ENCODE measurements around the gene SEL1L3. TPM values are rescaled to one million over a fixed set of nuclear protein-coding genes. Genes with fewer than 3 reads are reported as not detected.
A peak's percentile ranks its signal among the peaks of the same experiment; 100 is the strongest.

Gene SEL1L3
- total RNA-seq, 1 donor from 2014 or later = 24.9 TPM

DNA sequence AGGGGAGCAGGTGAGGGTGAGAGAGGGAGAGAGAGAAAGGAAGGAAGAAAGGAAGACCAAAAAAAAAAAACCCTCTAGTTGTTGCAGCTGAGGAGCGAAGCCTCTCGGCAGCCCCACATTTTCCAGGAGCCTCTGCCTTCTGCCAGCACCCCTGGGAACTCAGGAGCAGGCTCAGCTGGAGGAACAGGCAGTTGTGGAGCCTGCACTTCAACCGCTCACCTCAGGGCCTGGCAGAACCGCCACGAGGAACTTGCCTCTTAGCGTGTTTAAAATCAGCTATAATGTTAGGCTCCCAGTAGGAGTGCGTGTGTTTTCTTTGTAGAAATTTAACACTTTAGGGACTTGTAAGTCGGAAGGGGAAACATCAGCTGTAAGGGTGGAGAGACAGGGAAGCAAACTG, 65.7 kb downstream of the SEL1L3 start:
- H3K4me1 Mint-ChIP-seq (ENCODE audit: low read depth, unreplicated experiment) = peaks cover 14% of the 10 kb centered on the region
- peaks cover 29% of the 10 kb centered on the region for H3K36me3 Mint-ChIP-seq (ENCODE audit: low read depth, unreplicated experiment)
- Histone ChIP-seq H3K4me1 (ENCODE audit: insufficient read depth, low read length) (peaks cover 14% of the 10 kb centered on the region), H2AFZ (ENCODE audit: low read depth, low read length) (no peak overlapping the region), H3K9me3 (ENCODE audit: insufficient read depth, low read depth, low read length) (no peaks in the 10 kb centered on the region), H3K4me2 (ENCODE audit: low read length) (no peak overlapping the region), H3K9ac (ENCODE audit: low read length) (no peak overlapping the region), H3K27ac (ENCODE audit: low read depth, low read length) (no peak overlapping the region), H3K36me3 (ENCODE audit: insufficient read depth, low read length) (no peaks in the 10 kb centered on the region), H3K27me3 (ENCODE audit: insufficient read depth, low read length) (no peaks in the 10 kb centered on the region), H4K20me1 (ENCODE audit: insufficient read depth, low read length) (no peaks in the 10 kb centered on the region), H3K4me3 (ENCODE audit: insufficient read depth, low read depth, low read length) (no peak overlapping the region), H3K79me2 (ENCODE audit: insufficient read depth, low read length) (no peaks in the 10 kb centered on the region)
- FAIRE-seq (no peak), DNase-seq (ENCODE audit: low read depth) (no peak)
- no peak overlapping the region for H3K4me3 Mint-ChIP-seq (ENCODE audit: unreplicated experiment)
- no peaks in the 10 kb centered on the region for H3K27me3 Mint-ChIP-seq (ENCODE audit: low read depth, unreplicated experiment)
- H3K27ac Mint-ChIP-seq (ENCODE audit: unreplicated experiment) = peak overlapping the region; percentile 8
- TF ChIP-seq, protein P1, sequence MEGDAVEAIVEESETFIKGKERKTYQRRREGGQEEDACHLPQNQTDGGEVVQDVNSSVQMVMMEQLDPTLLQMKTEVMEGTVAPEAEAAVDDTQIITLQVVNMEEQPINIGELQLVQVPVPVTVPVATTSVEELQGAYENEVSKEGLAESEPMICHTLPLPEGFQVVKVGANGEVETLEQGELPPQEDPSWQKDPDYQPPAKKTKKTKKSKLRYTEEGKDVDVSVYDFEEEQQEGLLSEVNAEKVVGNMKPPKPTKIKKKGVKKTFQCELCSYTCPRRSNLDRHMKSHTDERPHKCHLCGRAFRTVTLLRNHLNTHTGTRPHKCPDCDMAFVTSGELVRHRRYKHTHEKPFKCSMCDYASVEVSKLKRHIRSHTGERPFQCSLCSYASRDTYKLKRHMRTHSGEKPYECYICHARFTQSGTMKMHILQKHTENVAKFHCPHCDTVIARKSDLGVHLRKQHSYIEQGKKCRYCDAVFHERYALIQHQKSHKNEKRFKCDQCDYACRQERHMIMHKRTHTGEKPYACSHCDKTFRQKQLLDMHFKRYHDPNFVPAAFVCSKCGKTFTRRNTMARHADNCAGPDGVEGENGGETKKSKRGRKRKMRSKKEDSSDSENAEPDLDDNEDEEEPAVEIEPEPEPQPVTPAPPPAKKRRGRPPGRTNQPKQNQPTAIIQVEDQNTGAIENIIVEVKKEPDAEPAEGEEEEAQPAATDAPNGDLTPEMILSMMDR (IDR thresholded peaks at IDR 0.05; ENCODE audit: insufficient read depth, low read depth, low read length) = no peak
- TF ChIP-seq EZH2 (IDR thresholded peaks at IDR 0.05; ENCODE audit: insufficient read depth, low read length) = no peak
- no peaks in the 10 kb centered on the region for H3K9me3 Mint-ChIP-seq (ENCODE audit: unreplicated experiment)

DNA sequence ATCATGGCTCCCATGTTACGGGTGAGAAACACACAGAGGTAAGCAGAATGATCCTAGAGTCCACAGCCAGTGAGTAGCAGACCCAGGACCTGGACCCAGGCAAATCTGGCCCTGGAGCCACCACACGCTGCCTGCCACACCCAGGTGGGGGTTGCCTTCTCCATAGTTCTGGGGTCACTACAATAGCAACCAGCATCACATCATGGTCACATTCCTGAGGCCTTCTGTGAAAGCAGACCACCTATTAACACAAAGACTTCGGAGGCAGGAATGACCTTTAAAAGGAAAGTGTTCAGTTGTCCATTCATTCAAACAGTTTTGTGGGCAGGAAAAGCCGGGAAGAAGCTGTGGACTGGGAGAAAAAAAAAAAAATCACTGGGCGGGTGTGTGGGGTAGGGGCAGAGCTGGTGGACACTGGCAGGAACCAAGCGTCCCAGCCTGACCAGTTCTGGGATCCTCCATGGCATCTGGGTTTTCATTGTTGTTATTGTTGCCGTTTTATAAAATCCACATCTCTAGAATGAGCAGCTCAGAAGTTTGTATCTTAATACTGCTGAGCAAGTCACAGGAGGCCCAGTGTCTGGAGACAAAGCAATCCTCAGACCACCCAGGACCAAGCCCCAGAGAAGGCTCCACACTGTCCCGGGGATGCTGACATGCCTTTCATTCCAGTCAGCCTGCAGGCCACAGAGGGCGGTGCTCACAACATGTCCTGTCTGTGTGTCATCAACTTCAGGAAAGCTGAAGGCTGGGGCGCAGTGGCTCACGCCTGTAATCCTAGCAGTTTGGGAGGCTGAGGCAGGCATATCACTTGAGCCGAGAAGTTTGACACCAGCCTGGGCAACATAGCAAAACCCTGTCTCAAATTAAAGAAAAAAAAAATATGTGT, 67.0 kb downstream of the SEL1L3 start:
- Mint-ChIP-seq H3K4me1 (ENCODE audit: low read depth, unreplicated experiment) (peaks cover 14% of the 10 kb centered on the region), H3K36me3 (ENCODE audit: low read depth, unreplicated experiment) (peaks cover 25% of the 10 kb centered on the region), H3K4me3 (ENCODE audit: unreplicated experiment) (no peak overlapping the region), H3K27me3 (ENCODE audit: low read depth, unreplicated experiment) (no peaks in the 10 kb centered on the region), H3K27ac (ENCODE audit: unreplicated experiment) (peak overlapping the region; percentile 97), H3K9me3 (ENCODE audit: unreplicated experiment) (no peaks in the 10 kb centered on the region)
- FAIRE-seq (peak; percentile 89), DNase-seq (ENCODE audit: low read depth) (peak; percentile 84)
- peak overlapping the region; percentile 71 for H3K9ac ChIP-seq (ENCODE audit: low read length)
- no peaks in the 10 kb centered on the region for H4K20me1 ChIP-seq (ENCODE audit: insufficient read depth, low read length)
- no peaks in the 10 kb centered on the region for H3K79me2 ChIP-seq (ENCODE audit: insufficient read depth, low read length)
- H3K4me1 ChIP-seq (ENCODE audit: insufficient read depth, low read length) = peaks cover 14% of the 10 kb centered on the region
- peak overlapping the region; percentile 74 for H3K27ac ChIP-seq (ENCODE audit: low read depth, low read length)
- TF ChIP-seq, protein P1 (IDR thresholded peaks at IDR 0.05; ENCODE audit: insufficient read depth, low read depth, low read length) = no peak
- TF ChIP-seq EZH2 (IDR thresholded peaks at IDR 0.05; ENCODE audit: insufficient read depth, low read length) = no peak
- peak overlapping the region; percentile 60 for H3K4me2 ChIP-seq (ENCODE audit: low read length)
- H3K9me3 ChIP-seq (ENCODE audit: insufficient read depth, low read depth, low read length) = no peaks in the 10 kb centered on the region
- H3K4me3 ChIP-seq (ENCODE audit: insufficient read depth, low read depth, low read length) = no peak overlapping the region
- peak overlapping the region; percentile 36 for H2AFZ ChIP-seq (ENCODE audit: low read depth, low read length)
- no peaks in the 10 kb centered on the region for H3K27me3 ChIP-seq (ENCODE audit: insufficient read depth, low read length)
- H3K36me3 ChIP-seq (ENCODE audit: insufficient read depth, low read length) = no peaks in the 10 kb centered on the region

DNA sequence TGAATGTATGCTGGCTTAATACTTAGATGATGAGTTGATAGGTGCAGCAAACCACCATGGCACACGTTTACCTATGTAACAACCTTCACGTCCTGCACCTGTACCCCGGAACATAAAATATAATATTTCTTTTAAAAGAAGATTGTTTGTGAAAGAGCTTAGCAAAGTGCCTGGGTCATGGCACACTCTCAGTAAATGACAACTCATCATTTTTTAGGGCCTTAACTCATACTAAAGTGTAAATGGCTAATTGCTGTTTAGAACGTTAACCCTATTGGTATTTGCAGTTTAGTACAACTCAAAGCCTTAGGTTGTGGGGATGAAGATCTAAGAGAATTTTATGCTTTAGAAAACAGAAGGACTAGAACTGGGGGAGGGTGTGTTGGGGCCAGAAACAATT, 67.7 kb downstream of the SEL1L3 start:
- peaks cover 27% of the 10 kb centered on the region for H3K36me3 Mint-ChIP-seq (ENCODE audit: low read depth, unreplicated experiment)
- Histone ChIP-seq H4K20me1 (ENCODE audit: insufficient read depth, low read length) (no peaks in the 10 kb centered on the region), H3K36me3 (ENCODE audit: insufficient read depth, low read length) (no peaks in the 10 kb centered on the region), H3K27ac (ENCODE audit: low read depth, low read length) (peak overlapping the region; percentile 74), H3K79me2 (ENCODE audit: insufficient read depth, low read length) (no peaks in the 10 kb centered on the region), H3K4me3 (ENCODE audit: insufficient read depth, low read depth, low read length) (no peak overlapping the region), H3K9ac (ENCODE audit: low read length) (peak overlapping the region; percentile 71), H2AFZ (ENCODE audit: low read depth, low read length) (no peak overlapping the region), H3K4me1 (ENCODE audit: insufficient read depth, low read length) (peaks cover 14% of the 10 kb centered on the region), H3K4me2 (ENCODE audit: low read length) (peak overlapping the region; percentile 60), H3K9me3 (ENCODE audit: insufficient read depth, low read depth, low read length) (no peaks in the 10 kb centered on the region), H3K27me3 (ENCODE audit: insufficient read depth, low read length) (no peaks in the 10 kb centered on the region)
- H3K27ac Mint-ChIP-seq (ENCODE audit: unreplicated experiment) = peak overlapping the region; percentile 97
- no peaks in the 10 kb centered on the region for H3K27me3 Mint-ChIP-seq (ENCODE audit: low read depth, unreplicated experiment)
- DNase-seq (ENCODE audit: low read depth) (no peak), FAIRE-seq (no peak)
- H3K9me3 Mint-ChIP-seq (ENCODE audit: unreplicated experiment) = no peaks in the 10 kb centered on the region
- TF ChIP-seq EZH2 (IDR thresholded peaks at IDR 0.05; ENCODE audit: insufficient read depth, low read length) = no peak
- TF ChIP-seq, protein P1 (IDR thresholded peaks at IDR 0.05; ENCODE audit: insufficient read depth, low read depth, low read length) = no peak
- H3K4me3 Mint-ChIP-seq (ENCODE audit: unreplicated experiment) = no peak overlapping the region
- peaks cover 14% of the 10 kb centered on the region for H3K4me1 Mint-ChIP-seq (ENCODE audit: low read depth, unreplicated experiment)

Measured in astrocyte (in vitro differentiated cells and primary cell).